ENCODE data around the gene HRH3.

Gene HRH3

GRCh38 chr20:62200491-62201172, 19.4 kb downstream of the HRH3 start:
- H3K27ac ChIP-seq (ENCODE audit: low read length), result no peak overlapping the region
- H3K27me3 ChIP-seq (ENCODE audit: insufficient read depth, low read length, poor library complexity), result no peaks in the 10 kb centered on the region
- H3K9me3 ChIP-seq (ENCODE audit: insufficient read depth, low read length, severe bottlenecking), result no peaks in the 10 kb centered on the region
- peaks cover 25% of the 10 kb centered on the region for H4K20me1 ChIP-seq (ENCODE audit: insufficient read depth, low read length)
- H3K4me3 ChIP-seq (ENCODE audit: low read depth in 1 of 2, low read length in 2 of 2), result no peak overlapping the region
- H3K9ac ChIP-seq (ENCODE audit: low read depth, low read length), result no peak overlapping the region
- no peak for DNase-seq
- H3K36me3 ChIP-seq (ENCODE audit: insufficient read depth, low read length), result peaks cover 72% of the 10 kb centered on the region
- peaks cover 5% of the 10 kb centered on the region; the same call in 1 of the 2 replicates for H3K79me2 ChIP-seq (ENCODE audit: insufficient read depth, low read length)
- TF ChIP-seq, protein P1, sequence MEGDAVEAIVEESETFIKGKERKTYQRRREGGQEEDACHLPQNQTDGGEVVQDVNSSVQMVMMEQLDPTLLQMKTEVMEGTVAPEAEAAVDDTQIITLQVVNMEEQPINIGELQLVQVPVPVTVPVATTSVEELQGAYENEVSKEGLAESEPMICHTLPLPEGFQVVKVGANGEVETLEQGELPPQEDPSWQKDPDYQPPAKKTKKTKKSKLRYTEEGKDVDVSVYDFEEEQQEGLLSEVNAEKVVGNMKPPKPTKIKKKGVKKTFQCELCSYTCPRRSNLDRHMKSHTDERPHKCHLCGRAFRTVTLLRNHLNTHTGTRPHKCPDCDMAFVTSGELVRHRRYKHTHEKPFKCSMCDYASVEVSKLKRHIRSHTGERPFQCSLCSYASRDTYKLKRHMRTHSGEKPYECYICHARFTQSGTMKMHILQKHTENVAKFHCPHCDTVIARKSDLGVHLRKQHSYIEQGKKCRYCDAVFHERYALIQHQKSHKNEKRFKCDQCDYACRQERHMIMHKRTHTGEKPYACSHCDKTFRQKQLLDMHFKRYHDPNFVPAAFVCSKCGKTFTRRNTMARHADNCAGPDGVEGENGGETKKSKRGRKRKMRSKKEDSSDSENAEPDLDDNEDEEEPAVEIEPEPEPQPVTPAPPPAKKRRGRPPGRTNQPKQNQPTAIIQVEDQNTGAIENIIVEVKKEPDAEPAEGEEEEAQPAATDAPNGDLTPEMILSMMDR (IDR thresholded peaks at IDR 0.05; ENCODE audit: borderline replicate concordance, extremely low read depth, low read length, poor library complexity, severe bottlenecking), result no peak
- no peak for TF ChIP-seq EZH2 (IDR thresholded peaks at IDR 0.05; ENCODE audit: borderline replicate concordance, low read depth, low read length, severe bottlenecking)
- H3K4me1 ChIP-seq (ENCODE audit: insufficient read depth, low read length), result peaks cover 5% of the 10 kb centered on the region
- no peak overlapping the region for H2AFZ ChIP-seq (ENCODE audit: low read depth, low read length)
- H3K4me2 ChIP-seq (ENCODE audit: insufficient read depth, low read length), result no peak overlapping the region
- ATAC-seq (ENCODE audit: insufficient read depth, low read depth), result no peak

GRCh38 chr20:62198931-62199330, 21.1 kb downstream of the HRH3 start:
- H3K9ac ChIP-seq (ENCODE audit: low read depth, low read length), result no peak overlapping the region

GRCh38 chr20:62198496-62198895, 21.6 kb downstream of the HRH3 start:
- H3K9me3 ChIP-seq (ENCODE audit: insufficient read depth, low read length, severe bottlenecking), result no peaks in the 10 kb centered on the region
- H3K4me3 ChIP-seq (ENCODE audit: low read depth in 1 of 2, low read length in 2 of 2), result no peak overlapping the region
- H2AFZ ChIP-seq (ENCODE audit: low read depth, low read length), result no peak overlapping the region
- TF ChIP-seq, protein P1 (IDR thresholded peaks at IDR 0.05; ENCODE audit: borderline replicate concordance, extremely low read depth, low read length, poor library complexity, severe bottlenecking), result no peak
- TF ChIP-seq EZH2 (IDR thresholded peaks at IDR 0.05; ENCODE audit: borderline replicate concordance, low read depth, low read length, severe bottlenecking), result no peak
- H3K36me3 ChIP-seq (ENCODE audit: insufficient read depth, low read length), result peaks cover 70% of the 10 kb centered on the region
- peaks cover 26% of the 10 kb centered on the region for H3K4me1 ChIP-seq (ENCODE audit: insufficient read depth, low read length)
- peaks cover 27% of the 10 kb centered on the region for H4K20me1 ChIP-seq (ENCODE audit: insufficient read depth, low read length)
- H3K27me3 ChIP-seq (ENCODE audit: insufficient read depth, low read length, poor library complexity), result no peaks in the 10 kb centered on the region
- H3K4me2 ChIP-seq (ENCODE audit: insufficient read depth, low read length), result no peak overlapping the region
- peaks cover 6% of the 10 kb centered on the region; the same call in 1 of the 2 replicates for H3K79me2 ChIP-seq (ENCODE audit: insufficient read depth, low read length)
- ATAC-seq (ENCODE audit: insufficient read depth, low read depth) (no peak), DNase-seq (no peak)
- H3K9ac ChIP-seq (ENCODE audit: low read depth, low read length), result no peak overlapping the region
- no peak overlapping the region for H3K27ac ChIP-seq (ENCODE audit: low read length)

More at GRCh38 chr20:62198931-62199330, 21.1 kb downstream of the HRH3 start:
- peaks cover 72% of the 10 kb centered on the region for H3K36me3 ChIP-seq (ENCODE audit: insufficient read depth, low read length)
- H3K9me3 ChIP-seq (ENCODE audit: insufficient read depth, low read length, severe bottlenecking), result no peaks in the 10 kb centered on the region
- TF ChIP-seq, protein P1 (IDR thresholded peaks at IDR 0.05; ENCODE audit: borderline replicate concordance, extremely low read depth, low read length, poor library complexity, severe bottlenecking), result no peak
- TF ChIP-seq EZH2 (IDR thresholded peaks at IDR 0.05; ENCODE audit: borderline replicate concordance, low read depth, low read length, severe bottlenecking), result no peak
- ATAC-seq (ENCODE audit: insufficient read depth, low read depth) (no peak), DNase-seq (no peak)
- no peak overlapping the region for H2AFZ ChIP-seq (ENCODE audit: low read depth, low read length)
- no peak overlapping the region for H3K4me2 ChIP-seq (ENCODE audit: insufficient read depth, low read length)
- H3K27me3 ChIP-seq (ENCODE audit: insufficient read depth, low read length, poor library complexity), result no peaks in the 10 kb centered on the region
- peaks cover 22% of the 10 kb centered on the region for H3K4me1 ChIP-seq (ENCODE audit: insufficient read depth, low read length)
- no peak overlapping the region for H3K27ac ChIP-seq (ENCODE audit: low read length)
- peaks cover 6% of the 10 kb centered on the region; the same call in 1 of the 2 replicates for H3K79me2 ChIP-seq (ENCODE audit: insufficient read depth, low read length)
- no peak overlapping the region for H3K4me3 ChIP-seq (ENCODE audit: low read depth in 1 of 2, low read length in 2 of 2)
- peaks cover 28% of the 10 kb centered on the region for H4K20me1 ChIP-seq (ENCODE audit: insufficient read depth, low read length)
